Activated naive CD4-positive, alpha-beta T cell treated with anti-CD3 and anti-CD28 coated beads for 36 hours (primary cell): ENCODE data around the gene CCDC85B. TPM values are rescaled to one million over a fixed set of nuclear protein-coding genes. Genes with fewer than 3 reads are reported as not detected.

Experiments
- CTCF ChIA-PET: fragments of 350-600 bp; sonication (Branson Sonifier 250); formaldehyde crosslinking; loops from one replicate; lab custom pipeline; 2021; ENCODE audit warnings: antibody characterized with exemption; lab: Charles Lee
- DNase-seq: peaks from one replicate; pipeline ENCODE4 v3.0.0-alpha.2; 2020
- H3K27ac Mint-ChIP-seq: one replicate; pipeline ENCODE4 v1.8.0; 2021; ENCODE audit warnings: mild to moderate bottlenecking, mixed read lengths
- H3K27me3 Mint-ChIP-seq: one replicate; pipeline ENCODE4 v1.8.0; 2021; ENCODE audit warnings: low read depth, mixed read lengths
- H3K36me3 Mint-ChIP-seq: one replicate; pipeline ENCODE4 v1.8.0; 2021; ENCODE audit warnings: low read depth, mixed read lengths
- H3K4me1 Mint-ChIP-seq: one replicate; pipeline ENCODE4 v1.8.0; 2021; ENCODE audit warnings: low read depth, mixed read lengths
- H3K4me3 Mint-ChIP-seq: one replicate; pipeline ENCODE4 v1.8.0; 2021; ENCODE audit warnings: mild to moderate bottlenecking, moderate library complexity, mixed read lengths
- H3K9me3 Mint-ChIP-seq: one replicate; pipeline ENCODE4 v1.8.0; 2021; ENCODE audit warnings: mixed read lengths
- intact Hi-C: fragments of 100-400 bp; cut with micrococcal nuclease; formaldehyde crosslinking; loops from one replicate; pipeline ENCODE4 v1.15.1; 2023
- total RNA-seq, 2 experiments: library from RNA; stranded (reverse); gene quantifications; one replicate each; pipeline ENCODE4 v1.2.3, GENCODE V29; 2021

The CCDC85B gene
- total RNA-seq, 2 experiments from 2014 or later, result 27.6 to 29.0 TPM

- no peaks in the 10 kb centered on the region for H3K27me3 Mint-ChIP-seq
- H3K4me3 Mint-ChIP-seq, result no peak overlapping the region
- intact Hi-C loops, result no loop called here
- H3K27ac Mint-ChIP-seq, result peak overlapping the region; percentile 47
- peaks cover 33% of the 10 kb centered on the region for H3K4me1 Mint-ChIP-seq
- peaks cover 8% of the 10 kb centered on the region for H3K9me3 Mint-ChIP-seq
- CTCF ChIA-PET, result interaction anchor here (0.6 to 6.0 kb wide), 14 partner anchors 9 to 193 kb away, joined by 3 to 34 read pairs (median 4); partner anchors contain the start of genes AP5B1, CCDC85B, FIBP and MUS81
- peaks cover 50% of the 10 kb centered on the region for H3K36me3 Mint-ChIP-seq
- DNase-seq, result no peak
Measured at GRCh38 chr11:65851811-65852507, 38.5 kb upstream of the CCDC85B start.

- Mint-ChIP-seq H3K27ac (no peak overlapping the region), H3K36me3 (peaks cover 50% of the 10 kb centered on the region), H3K4me3 (no peak overlapping the region), H3K4me1 (peaks cover 33% of the 10 kb centered on the region), H3K27me3 (no peaks in the 10 kb centered on the region), H3K9me3 (peaks cover 8% of the 10 kb centered on the region)
- CTCF ChIA-PET, result interaction anchor here (0.6 to 6.0 kb wide), 6 partner anchors 19 to 192 kb away, joined by 3 to 34 read pairs (median 6); partner anchors contain the start of genes AP5B1 and SNX32
- intact Hi-C loops, result no loop called here
- DNase-seq, result no peak
Measured at GRCh38 chr11:65852508-65853245, 37.8 kb upstream of the CCDC85B start.

DNA sequence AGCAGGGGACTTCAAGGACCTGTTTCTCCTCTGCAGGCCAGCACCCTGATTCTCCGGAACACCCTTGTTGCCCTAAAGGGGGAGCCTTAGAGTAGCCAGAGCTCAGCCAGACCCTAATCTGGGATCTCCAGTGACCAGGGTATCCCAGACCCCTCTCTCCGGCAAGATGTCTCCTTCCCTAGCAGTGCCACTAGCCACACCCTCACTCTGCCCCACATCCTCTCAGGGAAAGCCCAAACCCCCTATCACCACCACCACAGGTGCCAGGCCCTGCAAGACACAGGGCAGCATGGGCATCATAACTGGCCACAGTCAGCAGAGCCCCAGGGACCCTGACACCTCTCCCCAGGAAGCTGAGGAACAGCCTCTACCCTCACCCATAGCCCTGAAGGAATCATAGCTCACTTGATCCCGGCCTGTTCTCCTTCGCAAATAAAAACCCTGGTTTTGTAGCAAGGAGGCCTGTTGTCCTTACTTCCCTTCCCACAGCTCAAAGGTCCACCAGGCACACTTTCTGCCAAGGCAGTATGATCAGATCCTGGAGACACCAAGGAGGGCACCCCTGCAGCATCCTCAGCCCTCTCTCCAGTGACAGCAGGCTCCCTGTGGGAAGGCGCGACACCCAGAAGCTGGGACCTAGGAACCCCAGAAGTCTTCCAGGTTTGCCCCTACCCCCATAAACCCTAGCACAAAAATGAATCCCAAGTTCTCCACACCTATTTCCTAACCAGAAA, 37.1 kb upstream of the CCDC85B start:
- no peak overlapping the region for H3K4me3 Mint-ChIP-seq
- no peaks in the 10 kb centered on the region for H3K27me3 Mint-ChIP-seq
- intact Hi-C loops, result no loop called here
- H3K27ac Mint-ChIP-seq, result peak overlapping the region; percentile 31
- H3K9me3 Mint-ChIP-seq, result peaks cover 8% of the 10 kb centered on the region
- peaks cover 34% of the 10 kb centered on the region for H3K4me1 Mint-ChIP-seq
- CTCF ChIA-PET, result interaction anchor here (0.9 to 6.0 kb wide), 2 partner anchors 31 to 33 kb away, joined by 3 to 34 read pairs; no protein-coding TSS in a partner anchor
- peaks cover 50% of the 10 kb centered on the region for H3K36me3 Mint-ChIP-seq
- no peak for DNase-seq

DNA sequence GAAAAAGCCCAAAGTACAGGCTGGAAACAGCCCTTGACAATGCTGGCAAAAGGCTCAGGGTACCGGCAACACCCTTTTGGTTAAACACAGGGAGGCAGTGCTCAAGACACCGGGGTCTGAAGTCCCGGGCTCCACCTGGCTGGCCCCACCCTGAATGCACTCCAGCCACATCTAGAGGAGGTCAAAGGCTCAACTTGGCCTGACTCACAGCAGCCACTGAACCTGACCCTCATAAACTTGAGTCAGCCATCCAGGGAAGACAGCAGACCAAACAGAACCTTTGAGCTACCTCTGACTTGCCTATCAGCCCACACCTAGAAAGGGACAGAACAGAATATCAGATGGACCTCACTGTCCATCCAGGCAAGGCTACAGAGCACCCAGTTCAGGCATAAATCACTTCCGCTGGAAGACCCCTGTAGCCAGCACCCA, 36.3 kb upstream of the CCDC85B start:
- peaks cover 36% of the 10 kb centered on the region for H3K4me1 Mint-ChIP-seq
- H3K27me3 Mint-ChIP-seq, result no peaks in the 10 kb centered on the region
- no peak overlapping the region for H3K27ac Mint-ChIP-seq
- DNase-seq, result no peak
- intact Hi-C loops, result no loop called here
- peaks cover 50% of the 10 kb centered on the region for H3K36me3 Mint-ChIP-seq
- CTCF ChIA-PET, result interaction anchor here (0.9 to 6.0 kb wide), 2 partner anchors 30 to 33 kb away, joined by 3 to 34 read pairs; no protein-coding TSS in a partner anchor
- peak overlapping the region; percentile 2 for H3K4me3 Mint-ChIP-seq
- peaks cover 8% of the 10 kb centered on the region for H3K9me3 Mint-ChIP-seq

DNA sequence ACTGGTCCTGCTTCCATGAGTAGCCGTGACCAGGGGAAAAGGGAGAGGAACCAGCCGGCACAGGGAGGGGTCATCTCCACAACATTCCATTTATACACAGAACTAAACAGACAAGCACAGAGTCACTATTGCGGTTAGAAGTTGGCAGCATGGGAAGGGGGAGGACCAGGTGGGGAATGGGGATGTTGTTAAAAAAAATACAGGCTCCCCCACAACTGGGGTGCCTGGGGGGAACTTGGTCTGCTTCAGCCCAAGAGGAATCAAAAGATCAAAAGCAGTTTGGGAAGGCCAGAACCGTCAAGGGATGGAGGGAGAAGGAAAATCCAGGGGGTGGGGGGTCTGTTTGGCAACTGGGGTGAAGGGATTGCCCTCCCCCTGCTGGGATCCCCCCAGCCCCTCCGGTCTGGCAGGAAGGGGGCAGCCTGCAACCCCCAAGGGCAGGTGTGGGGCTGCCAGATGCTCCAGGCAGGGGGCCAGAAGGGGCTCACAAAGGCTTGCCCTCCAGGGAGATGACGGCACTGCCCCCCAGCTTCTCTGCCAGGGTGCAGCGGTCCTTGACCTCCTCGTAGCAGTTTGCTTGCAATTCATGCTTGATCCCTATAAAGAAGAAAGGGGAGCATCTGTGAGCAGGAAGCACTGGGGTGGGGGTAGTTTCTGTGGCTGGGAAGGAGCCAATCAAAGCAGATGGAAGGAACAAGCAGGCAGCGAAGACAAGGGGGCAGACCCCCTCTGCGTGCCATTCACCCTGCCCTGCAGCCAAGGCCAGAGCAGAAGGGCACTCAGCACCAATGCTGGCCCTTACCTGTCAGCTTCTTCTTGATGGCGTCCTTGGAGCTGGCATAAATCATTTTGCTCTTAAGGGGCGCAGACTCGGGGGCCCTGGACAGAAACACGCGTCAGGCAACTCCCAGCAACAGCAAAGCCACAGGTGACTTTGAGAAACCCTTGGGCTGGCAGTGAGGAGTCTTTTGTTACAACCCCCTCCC, 35.3 kb upstream of the CCDC85B start:
- Mint-ChIP-seq H3K27ac (peak overlapping the region; percentile 13), H3K27me3 (no peaks in the 10 kb centered on the region), H3K9me3 (peaks cover 8% of the 10 kb centered on the region), H3K4me3 (peak overlapping the region; percentile 89), H3K4me1 (peaks cover 36% of the 10 kb centered on the region), H3K36me3 (peaks cover 52% of the 10 kb centered on the region)
- intact Hi-C loops, result loop anchor here (5.0 kb wide), 2 partner anchors 473 to 1053 kb away; partner anchors contain the start of genes MAP4K2 and SLC25A45
- CTCF ChIA-PET, result interaction anchor here (0.7 kb wide), 1 partner anchor 157 kb away, joined by 3 read pairs; the partner anchor contains the start of gene CST6
- no peak for DNase-seq

DNA sequence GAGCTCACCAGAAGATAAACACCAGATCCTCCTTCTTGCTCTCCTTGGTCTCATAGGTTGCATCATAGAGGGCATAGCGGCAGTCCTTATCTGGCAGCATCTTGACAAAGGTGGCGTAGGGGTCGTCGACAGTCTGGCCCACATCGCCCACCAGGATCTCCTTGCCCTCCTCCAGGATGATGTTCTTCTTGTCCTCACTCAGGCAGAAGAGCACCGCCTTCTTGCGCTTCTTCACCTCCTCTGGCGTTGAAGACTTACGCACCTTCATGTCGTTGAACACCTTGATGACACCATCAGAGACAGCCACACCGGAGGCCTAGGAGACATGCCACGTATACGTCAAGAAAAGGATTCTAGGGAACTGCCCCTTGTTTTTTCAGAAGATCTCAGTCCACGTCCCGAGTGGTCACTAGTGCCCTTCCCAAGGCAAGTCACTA, 34.5 kb upstream of the CCDC85B start:
- H3K4me1 Mint-ChIP-seq, result peaks cover 36% of the 10 kb centered on the region
- no peak for DNase-seq
- H3K36me3 Mint-ChIP-seq, result peaks cover 54% of the 10 kb centered on the region
- no peaks in the 10 kb centered on the region for H3K27me3 Mint-ChIP-seq
- H3K27ac Mint-ChIP-seq, result peak overlapping the region; percentile 85
- H3K9me3 Mint-ChIP-seq, result peaks cover 8% of the 10 kb centered on the region
- intact Hi-C loops, result loop anchor here (5.0 kb wide), 2 partner anchors 474 to 1054 kb away; partner anchors contain the start of genes MAP4K2 and SLC25A45
- peak overlapping the region; percentile 89 for H3K4me3 Mint-ChIP-seq
- CTCF ChIA-PET, result interaction anchor here (0.7 kb wide), 1 partner anchor 156 kb away, joined by 3 read pairs; the partner anchor contains the start of gene CST6

DNA sequence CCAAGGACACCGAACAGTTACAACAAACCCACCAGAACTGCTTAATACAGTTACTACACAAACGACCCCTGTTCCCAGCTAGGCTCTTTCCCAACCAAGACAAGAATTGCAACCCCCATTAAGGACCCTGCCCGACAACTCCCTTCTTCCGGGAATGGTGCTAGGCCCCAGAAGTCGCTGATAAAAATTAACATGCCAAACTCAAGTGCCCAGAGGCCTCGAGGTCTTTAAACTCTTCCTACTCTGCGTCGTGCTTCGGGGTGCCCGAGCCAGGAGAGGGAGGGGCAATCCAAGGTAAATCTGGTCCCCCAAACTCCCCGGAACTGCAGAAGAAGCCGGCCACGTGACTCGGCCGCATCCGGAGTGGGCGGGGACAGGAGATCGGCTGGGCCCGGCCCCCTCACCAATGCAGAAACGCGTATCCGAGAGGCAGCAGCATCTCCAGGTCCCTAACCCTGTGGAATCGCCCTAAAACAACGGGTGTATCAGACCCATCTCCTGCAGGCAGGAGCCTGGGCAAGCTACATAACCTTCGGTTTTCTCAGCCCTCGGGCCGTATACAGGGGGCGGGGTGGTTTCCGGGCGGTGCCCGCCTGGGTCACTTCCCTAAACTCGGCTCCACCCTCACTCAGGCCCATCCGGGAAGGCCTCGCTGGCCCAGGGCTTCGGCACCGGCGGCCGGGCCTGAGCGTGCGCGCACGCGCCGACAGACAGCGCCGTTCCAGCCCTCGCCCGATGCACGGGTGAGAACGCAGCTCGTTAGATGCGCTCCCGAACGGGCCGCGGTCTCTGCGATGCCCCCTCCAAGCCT, 33.6 kb upstream of the CCDC85B start:
- intact Hi-C loops, result loop anchor here (5.0 kb wide), 2 partner anchors 475 to 1055 kb away; partner anchors contain the start of genes MAP4K2 and SLC25A45
- peaks cover 3% of the 10 kb centered on the region for H3K9me3 Mint-ChIP-seq
- CTCF ChIA-PET, result interaction anchor here (0.6 to 1.0 kb wide), 2 partner anchors 77 to 134 kb away, joined by 3 read pairs; no protein-coding TSS in a partner anchor
- peak overlapping the region; percentile 89 for H3K4me3 Mint-ChIP-seq
- DNase-seq, result peak; percentile 88
- H3K27me3 Mint-ChIP-seq, result no peaks in the 10 kb centered on the region
- peak overlapping the region; percentile 85 for H3K27ac Mint-ChIP-seq
- H3K36me3 Mint-ChIP-seq, result peaks cover 51% of the 10 kb centered on the region
- peaks cover 44% of the 10 kb centered on the region for H3K4me1 Mint-ChIP-seq

- H3K9me3 Mint-ChIP-seq, result no peaks in the 10 kb centered on the region
- no peaks in the 10 kb centered on the region for H3K27me3 Mint-ChIP-seq
- H3K4me1 Mint-ChIP-seq, result peaks cover 45% of the 10 kb centered on the region
- intact Hi-C loops, result loop anchor here (5.0 kb wide), 2 partner anchors 475 to 1055 kb away; partner anchors contain the start of genes MAP4K2 and SLC25A45
- peaks cover 50% of the 10 kb centered on the region for H3K36me3 Mint-ChIP-seq
- peak overlapping the region; percentile 85 for H3K27ac Mint-ChIP-seq
- peak overlapping the region; percentile 89 for H3K4me3 Mint-ChIP-seq
- CTCF ChIA-PET, result interaction anchor here (1.0 to 6.1 kb wide), 2 partner anchors 29 to 78 kb away, joined by 3 to 178 read pairs; partner anchors contain the start of genes CCDC85B, CTSW and FIBP
- DNase-seq, result peak; percentile 57
Measured at GRCh38 chr11:65857500-65857852, 33.0 kb upstream of the CCDC85B start.

DNA sequence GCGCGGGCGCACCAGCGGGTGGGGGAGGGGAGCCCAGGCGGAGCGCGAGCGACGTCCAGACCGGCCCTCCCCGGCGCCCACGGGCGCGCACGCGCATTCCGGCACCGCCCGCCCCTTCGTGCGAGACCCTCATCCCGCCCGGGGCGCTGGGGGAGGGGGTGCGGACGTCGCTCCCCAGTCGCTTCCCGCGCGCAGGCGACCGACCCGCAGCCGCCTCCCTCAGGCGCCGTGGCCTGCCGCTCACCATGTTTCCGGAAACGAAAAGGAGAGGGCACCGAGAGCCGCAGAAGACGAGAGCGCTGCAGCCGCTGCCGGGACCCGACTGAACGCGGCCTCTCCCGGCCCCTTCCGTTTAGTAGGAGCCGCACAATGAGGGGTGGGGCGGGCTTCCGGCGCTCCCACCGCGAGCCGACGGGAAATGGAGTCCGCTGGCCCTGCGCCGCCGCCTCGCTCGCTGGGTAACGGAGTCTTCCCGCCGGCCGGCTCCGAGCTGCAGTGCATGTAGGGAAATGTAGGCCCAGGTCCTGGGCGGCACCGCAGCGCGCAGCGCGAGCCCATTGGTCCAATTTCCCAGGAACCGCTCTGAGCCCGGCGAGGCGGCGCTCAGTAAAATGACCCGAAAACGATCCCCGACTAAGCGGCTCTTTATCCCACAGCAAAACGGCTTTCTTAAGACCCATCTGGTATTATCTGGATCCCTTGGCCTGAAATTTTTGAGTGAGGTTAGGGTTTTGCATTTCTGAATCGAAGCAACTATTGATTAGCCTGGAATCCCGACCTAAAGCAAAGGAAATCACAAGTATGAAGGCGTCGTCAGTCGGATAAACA, 32.4 kb upstream of the CCDC85B start, which contains the start of gene CFL1:
TSS of gene CFL1 (minus strand) at position 328 of the 828 bp plus-strand sequence. CDS start at position 247, 81 bp downstream.
- Mint-ChIP-seq H3K36me3 (peaks cover 51% of the 10 kb centered on the region), H3K4me1 (peaks cover 49% of the 10 kb centered on the region), H3K27me3 (no peaks in the 10 kb centered on the region)

More for the DNA sequence above, 32.4 kb upstream of the CCDC85B start, which contains the start of gene CFL1:
- peak within 1 kb of the TSS; percentile 100 for H3K27ac Mint-ChIP-seq
- peak within 1 kb of the TSS; percentile 97 for H3K4me3 Mint-ChIP-seq
- intact Hi-C loops, result loop anchor here (1.0 to 5.0 kb wide), 10 partner anchors 15 to 1056 kb away; partner anchors contain the start of genes BANF1, CAPN1, EFEMP2 and EIF1AD
- no peaks in the 10 kb centered on the region for H3K9me3 Mint-ChIP-seq
- CTCF ChIA-PET, result interaction anchor here (0.8 to 6.1 kb wide), 2 partner anchors 29 to 79 kb away, joined by 3 to 178 read pairs; partner anchors contain the start of genes CCDC85B, CTSW and FIBP
- peak; percentile 98 for DNase-seq
